A549 (cell line): ENCODE measurements around the gene CADM2.

Source experiments
- CTCF ChIP-seq: fragments of >200 bp; sonication (Bioruptor Twin); formaldehyde crosslinking; IDR thresholded peaks from 3 replicates; pipeline ENCODE4 v1.5.1; 2016
- MAFK ChIP-seq: fragments of 450-650 bp; IDR thresholded peaks from 2 replicates; pipeline ENCODE4 v1.6.1; 2014; ENCODE audit not compliant: partially characterized antibody
- MAX ChIP-seq: IDR thresholded peaks from 2 replicates; pipeline ENCODE4 v1.6.1; 2012
- REST ChIP-seq: fragments of 200-600 bp; sonication (generic); IDR thresholded peaks from 2 replicates; pipeline ENCODE4 v1.6.1; 2016; ENCODE audit warnings: antibody characterized with exemption, mild to moderate bottlenecking, moderate library complexity
- RFX5 ChIP-seq: fragments of 450-650 bp; IDR thresholded peaks from 2 replicates; pipeline ENCODE4 v1.7.1; 2014; ENCODE audit warnings: antibody characterized with exemption, mild to moderate bottlenecking, moderate library complexity
- TP53 ChIP-seq: fragments of 250-450 bp; sonication (Bioruptor Pico); IDR thresholded peaks from 2 replicates; pipeline ENCODE4 v1.5.0; 2021; ENCODE audit warnings: mild to moderate bottlenecking, moderate library complexity

GRCh38 chr3:85592256-85592655 is 633.5 kb downstream of the CADM2 start:
- TF ChIP-seq MAX: no peak
- TF ChIP-seq CTCF: no peak
- no peak for TF ChIP-seq TP53 (CRISPR knock-in tag)
- TF ChIP-seq REST: no peak
- no peak for TF ChIP-seq RFX5
- TF ChIP-seq MAFK: no peak
